Eye (tissue), 1 donor: ENCODE measurements around the gene RABGAP1L.
"Not testable (repeated sequence)": the region's sequence is repeated elsewhere in the genome, so short reads cannot be mapped to it uniquely, and the experiment has no call there.

Experiments
- DNase-seq: peaks from one replicate; pipeline ENCODE4 v3.0.0-alpha.2; 2015

RABGAP1L gene

DNA sequence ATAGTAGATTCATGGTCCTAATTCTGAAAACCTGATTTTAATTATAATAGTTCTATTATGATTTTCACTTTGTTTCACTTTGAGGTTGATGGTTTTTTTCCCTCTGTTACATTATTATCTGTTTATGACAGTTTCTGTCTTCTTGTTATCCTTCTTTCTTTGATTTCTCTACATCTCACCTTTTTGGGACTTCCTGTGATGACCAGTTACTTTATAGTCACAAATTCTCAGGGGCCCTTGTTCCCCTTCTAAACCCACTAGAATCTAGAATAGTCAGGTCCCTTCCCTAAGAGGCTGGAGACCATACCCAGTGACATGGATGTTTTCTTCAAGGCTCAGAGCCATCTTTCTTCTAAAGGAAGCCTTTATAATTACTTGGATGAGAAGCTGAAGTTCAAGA is 526.9 kb downstream of the RABGAP1L start:
- DNase-seq: no peak

GRCh38 chr1:174689524-174689923 is 530.2 kb downstream of the RABGAP1L start:
- no peak for DNase-seq

DNA sequence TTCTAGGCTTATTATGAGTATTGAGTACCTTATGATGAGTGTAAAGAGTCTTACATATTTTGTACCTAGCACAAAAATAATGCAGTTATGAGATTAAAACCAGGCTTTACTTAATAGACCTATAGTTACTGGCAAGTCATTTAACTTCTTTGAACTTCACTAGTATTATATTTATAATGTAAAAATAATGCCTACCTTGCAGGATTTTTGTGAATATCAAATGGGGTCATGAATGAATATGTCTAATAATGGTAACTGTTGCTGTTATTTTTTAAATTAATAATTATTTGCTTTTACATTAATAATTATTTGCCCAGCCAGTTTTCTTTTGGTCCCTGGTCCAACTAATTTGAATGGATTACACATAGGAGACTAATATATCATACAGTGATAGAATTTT is 530.9 kb downstream of the RABGAP1L start:
- DNase-seq: no peak

GRCh38 chr1:174692313-174692712 is 533.0 kb downstream of the RABGAP1L start:
- no peak for DNase-seq

GRCh38 chr1:174693085-174693484 is 533.8 kb downstream of the RABGAP1L start:
- DNase-seq: no peak

- DNase-seq: not testable (repeated sequence)
Measured at GRCh38 chr1:174693539-174693938, 534.2 kb downstream of the RABGAP1L start.

DNA sequence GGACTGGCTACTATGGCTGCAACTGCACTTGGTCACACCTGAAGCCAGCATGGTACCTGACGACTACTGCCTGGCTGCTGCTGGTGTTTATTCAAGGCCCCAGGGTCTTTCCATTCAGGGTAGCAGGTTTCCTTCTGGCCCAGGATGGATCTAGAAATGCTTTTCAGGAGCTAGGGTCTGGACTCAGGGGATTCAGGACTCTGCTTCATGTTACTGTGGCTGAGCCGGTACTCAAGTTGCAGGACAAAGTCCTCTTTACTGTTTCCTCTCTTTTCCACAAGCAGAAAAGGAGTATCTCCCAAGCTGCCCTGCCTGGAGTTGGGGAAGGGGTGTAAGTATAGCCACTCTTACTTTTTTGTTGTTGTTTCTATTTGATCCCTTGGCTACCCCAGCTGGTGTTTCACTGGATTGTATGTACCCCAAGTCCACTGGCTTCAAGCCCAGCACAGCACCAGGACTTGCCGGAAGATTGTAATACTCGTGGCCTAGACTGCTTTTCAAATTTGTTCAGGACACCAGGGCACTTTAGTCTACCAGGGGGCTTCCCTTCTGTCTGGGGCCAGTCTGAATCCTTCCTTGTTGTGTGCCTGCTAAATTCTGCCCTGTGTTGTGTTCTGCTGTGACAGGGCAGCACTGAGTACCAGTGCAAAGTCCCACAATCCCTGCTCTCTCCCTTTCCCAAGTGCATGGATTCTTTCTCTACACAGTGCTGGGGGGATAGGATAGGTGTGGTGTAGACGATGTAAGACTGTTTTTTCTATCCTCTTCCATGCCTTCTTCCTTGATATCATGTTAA is 536.9 kb downstream of the RABGAP1L start:
- no peak for DNase-seq

- no peak for DNase-seq
Measured at GRCh38 chr1:174700314-174700713, 541.0 kb downstream of the RABGAP1L start.

DNA sequence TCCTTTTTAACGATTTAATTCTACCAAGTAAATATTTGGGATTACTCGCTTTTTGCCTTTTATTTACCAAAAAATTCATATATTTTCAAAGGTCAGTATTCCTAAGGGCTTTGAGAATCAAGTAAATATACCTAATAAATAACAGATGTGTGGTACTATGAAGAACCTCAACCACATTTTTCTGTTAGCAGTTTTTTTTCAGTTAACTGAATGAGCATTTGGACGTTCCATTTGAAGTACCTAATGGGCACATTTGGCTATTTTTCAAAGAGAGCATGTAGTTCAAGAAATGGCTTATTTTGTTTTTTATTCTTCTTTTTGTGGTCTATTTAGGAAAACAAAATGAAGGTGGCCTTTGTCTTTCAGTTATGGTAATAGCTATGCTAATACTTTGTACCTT is 541.5 kb downstream of the RABGAP1L start:
- no peak for DNase-seq

- no peak for DNase-seq
Measured at GRCh38 chr1:174701565-174701964, 542.2 kb downstream of the RABGAP1L start.

DNA sequence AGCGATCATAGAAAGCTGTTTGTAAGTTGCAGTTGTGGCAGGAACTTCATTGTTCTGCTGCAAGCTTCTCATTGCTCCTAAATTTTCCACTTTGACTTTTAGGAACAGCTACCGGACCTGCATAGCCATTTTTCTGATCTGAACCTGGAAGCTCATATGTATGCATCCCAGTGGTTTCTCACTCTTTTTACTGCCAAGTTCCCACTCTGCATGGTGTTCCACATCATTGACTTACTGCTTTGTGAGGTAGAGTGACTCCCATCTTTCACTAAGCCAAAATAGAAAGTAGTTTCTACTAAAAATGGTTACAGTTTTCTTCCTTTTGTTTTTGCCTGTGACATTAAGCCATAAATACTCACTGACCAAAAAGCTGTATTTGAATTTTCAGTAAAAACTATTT is 542.7 kb downstream of the RABGAP1L start:
- DNase-seq: no peak

- DNase-seq: no peak
Measured at GRCh38 chr1:174703309-174703708, 544.0 kb downstream of the RABGAP1L start.

GRCh38 chr1:174704300-174704699 is 545.0 kb downstream of the RABGAP1L start:
- no peak for DNase-seq

DNA sequence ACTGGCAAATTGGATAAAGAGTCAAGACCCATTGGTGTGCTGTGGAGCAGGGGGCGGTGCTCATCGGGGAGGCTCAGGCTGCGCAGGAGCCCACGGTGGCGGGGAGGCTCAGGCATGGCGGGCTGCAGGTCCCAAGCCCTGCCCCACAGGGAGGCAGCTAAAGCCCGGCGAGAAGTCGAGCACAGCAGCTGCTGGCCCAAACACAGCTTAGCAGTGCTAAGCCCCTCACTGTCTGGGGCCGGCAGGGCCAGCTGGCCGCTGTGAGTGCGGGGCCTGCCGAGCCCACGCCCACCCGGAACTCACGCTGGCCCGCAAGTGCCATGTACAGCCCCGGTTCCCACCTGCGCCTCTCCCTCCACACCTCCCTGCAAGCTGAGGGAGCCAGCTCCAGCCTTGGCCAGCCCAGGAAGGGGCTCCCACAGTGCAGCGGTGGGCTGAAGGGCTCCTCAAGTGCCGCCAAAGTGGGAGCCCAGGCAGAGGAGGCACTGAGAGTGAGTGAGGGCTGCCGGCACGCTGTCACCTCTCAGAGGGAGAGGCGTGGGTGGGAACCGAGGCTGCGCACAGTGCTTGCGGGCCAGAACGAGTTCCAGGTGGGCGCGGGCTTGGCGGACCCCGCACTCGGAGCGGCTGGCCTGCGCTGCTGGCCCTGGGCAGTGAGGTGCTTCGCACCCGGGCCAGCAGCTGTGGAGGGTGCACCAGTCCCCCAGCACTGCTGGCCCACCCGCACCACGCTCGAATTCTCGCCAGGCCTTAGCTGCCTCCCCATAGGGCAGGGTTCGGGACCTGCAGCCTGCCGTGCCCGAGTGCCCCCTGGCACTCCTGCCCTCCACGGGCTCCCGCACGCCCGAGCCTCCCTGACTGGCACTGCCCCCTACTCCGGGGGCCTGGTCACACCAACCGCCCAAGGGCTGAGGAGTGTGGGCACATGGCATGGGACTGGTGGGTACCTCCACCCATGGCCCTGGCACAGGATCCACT is 551.8 kb downstream of the RABGAP1L start:
- DNase-seq: no peak

DNA sequence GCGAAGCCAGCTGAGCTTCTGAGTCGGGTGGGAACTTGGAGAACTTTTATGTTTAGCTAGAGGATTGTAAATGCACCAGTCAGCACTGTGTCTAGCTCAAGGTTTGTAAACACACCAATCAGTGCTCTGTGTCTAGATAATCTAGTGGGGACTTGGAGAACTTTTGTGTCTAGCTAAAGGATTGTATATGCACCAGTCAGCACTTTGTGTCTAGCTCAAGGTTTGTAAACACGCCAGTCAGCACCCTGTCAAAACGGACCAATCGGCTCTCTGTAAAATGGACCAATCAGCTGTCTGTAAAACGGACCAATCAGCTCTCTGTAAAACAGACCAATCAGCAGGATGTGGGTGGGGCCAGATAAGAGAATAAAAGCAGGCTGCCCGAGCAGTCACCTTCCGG is 552.5 kb downstream of the RABGAP1L start:
- DNase-seq: not testable (repeated sequence)

DNA sequence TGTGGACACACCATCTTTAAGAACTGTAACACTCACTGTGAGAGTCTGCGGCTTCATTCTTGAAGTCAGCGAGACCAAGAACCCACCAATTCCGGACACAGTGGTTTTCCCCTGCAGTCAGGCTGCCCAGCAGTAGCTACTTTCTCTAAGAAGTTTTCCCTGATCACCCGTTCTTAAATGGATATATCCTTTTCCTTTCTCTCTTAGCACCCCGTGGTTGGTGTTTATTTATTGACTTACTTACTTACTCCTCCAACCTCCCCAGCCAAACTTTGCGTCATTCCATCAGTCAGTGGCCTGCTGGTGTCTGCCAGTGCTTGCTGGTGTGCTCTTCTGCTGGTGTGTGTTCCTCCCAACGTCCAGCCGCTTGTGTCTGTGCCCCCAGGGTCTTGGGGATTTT is 553.2 kb downstream of the RABGAP1L start:
- DNase-seq: no peak

GRCh38 chr1:174713796-174714195 is 554.5 kb downstream of the RABGAP1L start:
- DNase-seq: no peak

DNA sequence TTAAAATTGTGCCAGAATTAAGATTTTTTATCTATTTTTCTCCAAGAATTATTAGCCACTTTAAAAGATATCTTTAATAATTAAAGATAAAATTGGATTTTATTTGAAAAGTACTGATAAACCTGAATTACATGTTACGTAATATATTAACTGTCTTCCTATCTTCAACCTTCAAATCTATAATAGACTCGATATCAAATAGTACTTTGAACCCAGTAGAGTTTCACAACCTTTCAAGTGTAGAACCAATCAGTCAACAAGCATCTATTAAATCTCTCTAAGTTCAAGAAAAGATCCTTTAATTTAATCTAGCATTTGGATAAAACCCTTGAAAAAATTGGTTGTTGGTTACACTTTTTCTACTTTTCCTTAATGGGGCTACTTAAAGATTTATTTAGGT is 559.9 kb downstream of the RABGAP1L start:
- DNase-seq: no peak

DNA sequence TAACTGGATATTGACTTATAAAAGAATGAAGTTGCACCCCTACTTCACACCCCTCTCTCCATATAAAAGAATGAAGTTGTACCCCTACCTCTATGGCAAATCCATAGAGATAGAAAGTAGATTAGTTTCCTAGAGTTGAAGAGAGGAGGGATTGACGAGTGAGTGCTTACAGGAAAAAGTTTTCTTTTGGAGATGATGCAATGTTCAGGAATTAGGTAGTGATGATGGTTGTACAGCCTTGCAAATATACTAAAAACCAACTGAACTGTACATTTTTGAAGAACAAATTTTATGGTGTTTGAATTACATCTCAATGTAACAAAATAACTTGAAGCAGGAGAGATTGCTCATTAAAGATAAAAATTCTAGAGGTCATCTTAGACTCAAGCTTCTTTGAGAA is 561.3 kb downstream of the RABGAP1L start:
- DNase-seq: no peak

- DNase-seq: no peak
Measured at GRCh38 chr1:174721246-174721645, 561.9 kb downstream of the RABGAP1L start.

DNA sequence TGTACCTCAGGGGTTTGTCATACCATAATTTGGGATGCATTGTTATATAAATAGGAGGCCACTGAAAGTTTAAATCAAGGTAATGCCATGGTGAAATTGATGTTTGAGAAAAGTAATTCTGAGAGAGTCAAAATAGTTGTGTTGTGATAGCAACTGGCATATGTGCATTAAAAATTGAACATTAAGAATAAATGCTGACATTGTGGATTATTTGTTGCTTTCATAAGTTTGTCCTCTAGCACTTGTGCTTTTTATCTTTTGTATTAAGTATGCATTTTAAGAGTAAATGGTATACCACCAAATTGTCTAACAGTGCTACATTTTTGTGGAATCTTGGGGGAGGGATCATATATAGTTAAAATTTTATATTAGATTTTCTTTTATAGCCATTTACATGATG is 564.5 kb downstream of the RABGAP1L start:
- no peak for DNase-seq

DNA sequence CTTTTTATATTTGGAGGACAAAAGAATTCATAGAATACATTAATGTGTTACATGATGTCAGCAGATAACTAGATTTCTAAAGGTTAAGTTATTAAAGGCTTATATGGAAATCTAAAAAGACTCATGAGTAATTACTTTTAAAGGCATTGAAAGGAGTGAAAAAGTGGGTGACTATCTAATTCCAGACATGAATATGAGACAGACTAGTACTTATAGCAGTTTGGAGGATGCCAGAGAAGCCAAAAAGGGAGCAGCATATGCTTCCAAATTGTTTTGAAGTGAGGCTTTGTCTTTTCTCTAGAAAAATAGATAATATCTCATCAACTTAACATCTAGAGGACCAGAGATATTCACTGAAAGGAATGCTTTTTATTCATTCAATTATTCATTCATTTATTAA is 564.9 kb downstream of the RABGAP1L start:
- DNase-seq: no peak

GRCh38 chr1:174726167-174726879 is 567.0 kb downstream of the RABGAP1L start:
- peak; percentile 55 for DNase-seq
